H9 (cell line): Measurements from ENCODE around the gene PLCXD1. TPM values are rescaled to one million over a fixed set of nuclear protein-coding genes. Genes with fewer than 3 reads are reported as not detected.

Source experiments
- DNase-seq: peaks from one replicate; pipeline ENCODE4 v3.0.0-alpha.2; 2017
- H2AFZ ChIP-seq: one replicate; pipeline ENCODE4 v1.6.1; 2013; ENCODE audit warnings: mild to moderate bottlenecking, low read length, control low read depth, moderate library complexity
- H2AK5ac ChIP-seq: 2 replicates; pipeline ENCODE4 v1.6.1; 2013; ENCODE audit warnings: low read length, control low read depth, mixed read lengths; ENCODE audit not compliant: insufficient read length
- H2BK120ac ChIP-seq: one replicate; pipeline ENCODE4 v1.6.1; 2013; ENCODE audit warnings: low read depth, mild to moderate bottlenecking, low read length, control low read depth, inconsistent platforms; ENCODE audit not compliant: poor library complexity, severe bottlenecking
- H2BK12ac ChIP-seq: 2 replicates; pipeline ENCODE4 v1.6.1; 2013; ENCODE audit warnings: low read length, control low read depth, mixed read lengths, low read depth; ENCODE audit not compliant: insufficient read length
- H2BK15ac ChIP-seq: 2 replicates; pipeline ENCODE4 v1.6.1; 2013; ENCODE audit warnings: low read depth, low read length, control low read depth
- H2BK20ac ChIP-seq: one replicate; pipeline ENCODE4 v1.6.1; 2013; ENCODE audit warnings: low read depth, mild to moderate bottlenecking, low read length, control low read depth, inconsistent platforms; ENCODE audit not compliant: poor library complexity, severe bottlenecking
- H2BK5ac ChIP-seq: 2 replicates; pipeline ENCODE4 v1.6.1; 2013; ENCODE audit warnings: low read length, control low read depth, mixed read lengths; ENCODE audit not compliant: insufficient read length
- H3K14ac ChIP-seq: 2 replicates; pipeline ENCODE4 v1.6.1; 2013; ENCODE audit warnings: low read length, control low read depth; ENCODE audit not compliant: insufficient read depth
- H3K18ac ChIP-seq: 2 replicates; pipeline ENCODE4 v1.6.1; 2013; ENCODE audit warnings: low read depth, mild to moderate bottlenecking, mixed read lengths, low read length, control low read depth; ENCODE audit not compliant: insufficient read length
- H3K23ac ChIP-seq: 2 replicates; pipeline ENCODE4 v1.6.1; 2013; ENCODE audit warnings: low read length, control low read depth, mixed read lengths, low read depth; ENCODE audit not compliant: insufficient read length
- H3K23me2 ChIP-seq: 2 replicates; pipeline ENCODE4 v1.6.1; 2013; ENCODE audit warnings: low read depth, mild to moderate bottlenecking, mixed read lengths, low read length, control low read depth; ENCODE audit not compliant: insufficient read length, poor library complexity, severe bottlenecking
- H3K27ac ChIP-seq: 2 replicates; pipeline ENCODE4 v1.5.1; 2013; ENCODE audit warnings: low read length, control low read depth, mixed read lengths, low read depth; ENCODE audit not compliant: insufficient read length
- H3K27me3 ChIP-seq: 2 replicates; pipeline ENCODE4 v1.6.1; 2013; ENCODE audit warnings: low read length, control low read depth, inconsistent platforms; ENCODE audit not compliant: insufficient read depth
- H3K4ac ChIP-seq: 2 replicates; pipeline ENCODE4 v1.6.1; 2013; ENCODE audit warnings: low read depth, mild to moderate bottlenecking, control low read depth, inconsistent platforms, low read length, moderate library complexity
- H3K4me1 ChIP-seq: 2 replicates; pipeline ENCODE4 v1.6.1; 2013; ENCODE audit warnings: low read length, control low read depth, inconsistent platforms; ENCODE audit not compliant: insufficient read depth
- H3K4me2 ChIP-seq: 2 replicates; pipeline ENCODE4 v1.6.1; 2013; ENCODE audit warnings: low read length, control low read depth, mixed read lengths; ENCODE audit not compliant: insufficient read length, insufficient read depth
- H3K56ac ChIP-seq: 2 replicates; pipeline ENCODE4 v1.6.1; 2013; ENCODE audit warnings: low read depth, mild to moderate bottlenecking, mixed read lengths, low read length, control low read depth; ENCODE audit not compliant: insufficient read length
- H3K79me1 ChIP-seq: 2 replicates; pipeline ENCODE4 v1.6.1; 2013; ENCODE audit warnings: low read depth, mild to moderate bottlenecking, moderate library complexity, low read length, control low read depth, inconsistent platforms; ENCODE audit not compliant: insufficient read depth, poor library complexity, severe bottlenecking
- H3K79me2 ChIP-seq: 2 replicates; pipeline ENCODE4 v1.6.1; 2013; ENCODE audit warnings: low read length, control low read depth, inconsistent platforms; ENCODE audit not compliant: insufficient read depth
- H3K9ac ChIP-seq: 2 replicates; pipeline ENCODE4 v1.6.1; 2013; ENCODE audit warnings: low read length, control low read depth, mixed read lengths; ENCODE audit not compliant: insufficient read length; ENCODE audit errors: extremely low read depth
- H3K9me3 ChIP-seq: one replicate; pipeline ENCODE4 v1.6.1; 2013; ENCODE audit warnings: low read depth, low read length, inconsistent platforms; ENCODE audit not compliant: control insufficient read depth
- H3T11ph ChIP-seq: one replicate; pipeline ENCODE4 v1.6.1; 2013; ENCODE audit warnings: mild to moderate bottlenecking, low read length, control low read depth, inconsistent platforms
- H4K20me1 ChIP-seq: one replicate; pipeline ENCODE4 v1.6.1; 2013; ENCODE audit not compliant: control insufficient read depth, insufficient read length, insufficient read depth
- H4K5ac ChIP-seq: 2 replicates; pipeline ENCODE4 v1.6.1; 2013; ENCODE audit warnings: low read depth, mild to moderate bottlenecking, mixed read lengths, low read length, control low read depth; ENCODE audit not compliant: insufficient read length
- H4K8ac ChIP-seq: replicated peaks from 2 replicates; pipeline ENCODE4 v1.6.1; 2013; ENCODE audit warnings: low read length, control low read depth, mixed read lengths, low read depth; ENCODE audit not compliant: insufficient read length
- H4K91ac ChIP-seq: 2 replicates; pipeline ENCODE4 v1.6.1; 2013; ENCODE audit warnings: low read depth, mild to moderate bottlenecking, moderate library complexity, mixed read lengths, low read length, control low read depth; ENCODE audit not compliant: insufficient read length
- H3K27ac Mint-ChIP-seq, 3 experiments: 2 replicates in 2 of 3; 3 replicates in 1 of 3; pipeline ENCODE4 v1.8.0; 2020 to 2021; ENCODE audit warnings: mixed read lengths in 3 of 3, mild to moderate bottlenecking in 1 of 3, moderate library complexity in 1 of 3
- H3K27me3 Mint-ChIP-seq: 2 replicates; pipeline ENCODE4 v1.8.0; 2021; ENCODE audit warnings: low read depth, mild to moderate bottlenecking, moderate library complexity, mixed read lengths
- H3K36me3 Mint-ChIP-seq, 3 experiments: 2 replicates in 2 of 3; 3 replicates in 1 of 3; pipeline ENCODE4 v1.8.0; 2020 to 2021; ENCODE audit warnings: low read depth in 3 of 3, mixed read lengths in 3 of 3; ENCODE audit not compliant: insufficient read depth in 1 of 3
- H3K4me1 Mint-ChIP-seq, 2 experiments: 2 replicates each; pipeline ENCODE4 v1.8.0; 2020; ENCODE audit warnings: mixed read lengths in 2 of 2
- H3K4me3 Mint-ChIP-seq, 2 experiments: 2 replicates in 1 of 2; 3 replicates in 1 of 2; pipeline ENCODE4 v1.8.0; 2020 to 2021; ENCODE audit warnings: mild to moderate bottlenecking in 2 of 2, mixed read lengths in 2 of 2, moderate library complexity in 1 of 2
- H3K9me3 Mint-ChIP-seq, 2 experiments: 2 replicates in 1 of 2; 3 replicates in 1 of 2; pipeline ENCODE4 v1.8.0; 2020; ENCODE audit warnings: mild to moderate bottlenecking in 2 of 2, mixed read lengths in 2 of 2, moderate library complexity in 1 of 2
- CTCF ChIP-seq: fragments of 200-600 bp; sonication (generic); conservative IDR thresholded peaks from 3 replicates; pipeline ENCODE4 v1.8.0; 2021; ENCODE audit warnings: antibody characterized with exemption, mild to moderate bottlenecking
- WGBS: extraction: QIAGEN DNeasy Blood & Tissue Kit; methylation state at CpG from one replicate; pipeline ENCODE4 v1.1.7; 2013; ENCODE audit warnings: missing lambda C conversion rate, low lambda C conversion rate, mixed read lengths; ENCODE audit not compliant: insufficient read length; ENCODE audit errors: extremely low coverage; 5-methylcytosine and 5-hydroxymethylcytosine counted together
- total RNA-seq: library from RNA; stranded (reverse); gene quantifications from 2 replicates; pipeline ENCODE4 v1.2.1, GENCODE V29; 2021

Gene PLCXD1
- total RNA-seq, 1 experiment from 2014 or later = 96.5 TPM

- Histone ChIP-seq H3K4me1 (no peaks in the 10 kb centered on the region), H3K27me3 (no peaks in the 10 kb centered on the region), H4K20me1 (no peaks in the 10 kb centered on the region), H3K56ac (no peak overlapping the region), H3K23ac (no peak overlapping the region), H2AFZ (no peak overlapping the region), H3K18ac (no peak overlapping the region), H4K5ac (no peak overlapping the region), H2AK5ac (no peak overlapping the region), H3K4ac (no peak overlapping the region), H2BK20ac (no peak overlapping the region), H3K4me2 (no peak overlapping the region), H3K23me2 (no peaks in the 10 kb centered on the region), H4K8ac (no peak overlapping the region), H3K79me2 (no peaks in the 10 kb centered on the region), H3K79me1 (no peaks in the 10 kb centered on the region), H2BK15ac (no peak overlapping the region), H2BK12ac (no peak overlapping the region), H3T11ph (no peak overlapping the region), H3K9ac (no peak overlapping the region), H2BK5ac (no peak overlapping the region), H3K14ac (no peak overlapping the region), H2BK120ac (no peak overlapping the region), H3K27ac (no peak overlapping the region), H3K9me3 (no peaks in the 10 kb centered on the region), H4K91ac (no peak overlapping the region)
- H3K9me3 Mint-ChIP-seq = peaks cover 1 to 3% of the 10 kb centered on the region in 2 experiments; a peak in 3 of 5 replicates
- no peak for DNase-seq
- WGBS = no CpG with 5 or more reads among the region's 17 CpGs
- peak overlapping the region in 1 of 3 experiments; percentile 67; a peak in 2 of 7 replicates for H3K27ac Mint-ChIP-seq
- H3K27me3 Mint-ChIP-seq = no peaks in the 10 kb centered on the region
- no peak overlapping the region for H3K4me3 Mint-ChIP-seq
- 0 out of 4 replicates have a peak, but pooled peaks cover 0 to 2% of the 10 kb centered on the region in 2 experiments for H3K4me1 Mint-ChIP-seq
- TF ChIP-seq CTCF = no peak
- peaks cover 24 to 43% (median 37%) of the 10 kb centered on the region in 3 experiments for H3K36me3 Mint-ChIP-seq
Measured at GRCh38 chrX:335758-336155, 54.6 kb downstream of the PLCXD1 start.
